Subcutaneous adipose tissue (tissue), 4 donors: ENCODE results near the gene DYNLRB1. TPM values are rescaled to one million over a fixed set of nuclear protein-coding genes. Genes with fewer than 3 reads are reported as not detected.

ENCODE experiments used
- CTCF ChIP-seq: fragments of 450-650 bp; IDR thresholded peaks from one replicate; pipeline ENCODE4 v1.5.1; 2016; ENCODE audit warnings: low read depth, mild to moderate bottlenecking, control low read depth, antibody characterized with exemption, moderate library complexity
- total RNA-seq, 4 donors: library from RNA; depleted of rRNA; stranded (reverse); fragments of >200 nt; gene quantifications; one replicate each; pipeline ENCODE4 v1.1.0, GENCODE V29; 2016

DYNLRB1 gene
- total RNA-seq, 4 donors from 2014 or later = 111 to 206 (median 122) TPM

DNA sequence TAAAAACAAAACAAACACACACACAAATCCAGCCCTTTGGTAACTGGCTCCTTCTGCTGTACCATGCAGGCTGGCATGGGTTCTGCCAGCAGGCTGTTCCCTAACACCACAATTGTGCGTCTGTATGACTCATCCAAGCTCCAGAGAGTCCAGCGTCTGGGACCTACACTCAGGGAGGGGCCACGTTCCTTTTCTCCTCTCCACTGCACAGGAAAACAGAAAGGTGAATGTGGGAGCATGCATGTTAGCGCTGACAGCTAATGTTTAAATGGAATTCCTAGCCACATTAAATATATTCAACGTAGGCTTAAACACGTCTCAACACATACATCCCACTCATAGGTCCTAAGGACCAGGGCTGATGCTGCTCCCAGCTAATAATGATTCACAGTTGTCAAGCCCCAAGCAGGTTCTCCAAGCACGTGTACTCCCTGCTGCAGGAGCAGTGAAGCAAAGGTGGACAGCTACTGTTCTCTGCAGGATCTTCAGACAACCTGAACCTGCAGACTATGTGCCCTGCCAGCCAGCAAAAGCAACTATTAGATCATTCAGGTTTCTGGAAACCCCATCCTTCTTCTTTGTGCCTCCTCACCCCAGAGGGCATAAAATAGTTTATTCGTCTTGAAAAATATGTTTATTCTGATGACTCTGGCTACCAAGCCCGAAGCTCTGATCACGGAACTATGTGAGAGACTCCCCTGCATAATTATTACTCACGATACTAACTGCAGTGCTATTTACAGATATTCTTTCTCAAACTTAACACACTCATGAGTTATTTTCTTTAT lies 63.2 kb downstream of the DYNLRB1 start:
- TF ChIP-seq CTCF = no peak

GRCh38 chr20:34579979-34580940 lies 64.0 kb downstream of the DYNLRB1 start:
- no peak for TF ChIP-seq CTCF

DNA sequence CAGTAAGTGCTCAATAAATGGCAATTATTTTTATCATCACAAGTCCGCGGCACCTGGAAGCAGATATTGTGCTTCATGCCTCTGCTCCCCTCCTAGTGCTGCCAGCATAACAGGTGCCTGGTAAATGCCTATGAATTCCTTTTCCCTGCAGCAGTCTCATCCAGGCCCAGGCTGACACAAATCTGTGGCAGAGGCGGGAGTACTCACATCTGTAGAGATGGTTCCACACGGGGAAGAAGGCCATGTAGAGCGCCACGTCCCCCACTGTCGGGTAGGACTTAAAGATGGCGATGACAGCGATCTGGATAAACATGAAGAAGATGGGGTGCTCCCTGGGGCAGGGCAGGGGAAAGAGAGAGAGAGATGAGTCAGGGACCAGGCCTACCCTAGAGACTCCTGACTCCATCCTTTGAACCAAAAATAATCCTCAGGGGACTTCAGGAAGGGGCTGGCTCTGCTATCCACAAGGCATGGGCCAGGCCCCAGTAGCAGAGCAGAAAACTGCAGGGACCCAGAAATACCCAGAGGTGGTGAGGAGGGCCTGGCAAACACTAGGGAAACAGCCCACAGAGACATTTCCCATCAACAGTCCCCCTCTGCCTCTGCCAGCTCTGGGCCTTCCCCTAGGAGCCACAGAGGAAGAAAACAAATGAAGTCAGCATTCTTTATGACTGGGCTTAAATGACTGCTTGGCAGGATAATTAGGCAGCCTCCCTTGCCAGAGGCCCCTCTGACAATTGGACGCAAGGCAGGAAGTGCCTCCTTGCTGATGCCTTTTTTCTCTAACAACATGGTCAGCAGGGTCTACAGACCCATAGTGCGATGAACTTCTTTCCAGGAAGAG lies 65.3 kb downstream of the DYNLRB1 start:
- TF ChIP-seq CTCF = no peak

- no peak for TF ChIP-seq CTCF
These were observed 66.0 kb downstream of the DYNLRB1 start for GRCh38 chr20:34582221-34582620.

GRCh38 chr20:34582911-34583310 lies 66.7 kb downstream of the DYNLRB1 start:
- no peak for TF ChIP-seq CTCF

DNA sequence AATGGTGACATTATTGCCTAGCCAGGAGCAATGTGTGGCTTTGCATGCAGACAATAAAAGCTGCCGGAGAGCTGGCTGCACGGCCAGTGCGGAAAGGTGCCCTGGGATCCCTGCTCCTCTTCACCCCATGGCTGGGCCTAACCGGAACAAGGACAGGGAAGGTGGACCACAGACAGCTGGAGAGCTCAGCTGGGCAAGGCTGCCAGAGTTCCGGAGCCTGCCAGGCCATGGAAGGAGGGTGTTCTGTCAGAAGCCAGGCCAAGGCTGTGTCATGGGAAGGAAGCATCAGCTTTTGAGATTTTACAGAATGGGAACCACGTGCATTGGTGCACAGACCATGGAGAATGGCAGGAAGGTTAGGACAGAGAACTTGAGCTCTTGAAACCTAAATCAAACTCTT lies 67.3 kb downstream of the DYNLRB1 start:
- no peak for TF ChIP-seq CTCF
